ENCODE data around the gene CCER1. TPM values are rescaled to one million over a fixed set of nuclear protein-coding genes. Genes with fewer than 3 reads are reported as not detected.

Gene CCER1
- total and polyA plus RNA-seq, 9 of the 15 experiments (the other 6 are each of a cell fraction or from before 2014, with no cell fraction given) = not detected

- TF ChIP-seq, protein P1, sequence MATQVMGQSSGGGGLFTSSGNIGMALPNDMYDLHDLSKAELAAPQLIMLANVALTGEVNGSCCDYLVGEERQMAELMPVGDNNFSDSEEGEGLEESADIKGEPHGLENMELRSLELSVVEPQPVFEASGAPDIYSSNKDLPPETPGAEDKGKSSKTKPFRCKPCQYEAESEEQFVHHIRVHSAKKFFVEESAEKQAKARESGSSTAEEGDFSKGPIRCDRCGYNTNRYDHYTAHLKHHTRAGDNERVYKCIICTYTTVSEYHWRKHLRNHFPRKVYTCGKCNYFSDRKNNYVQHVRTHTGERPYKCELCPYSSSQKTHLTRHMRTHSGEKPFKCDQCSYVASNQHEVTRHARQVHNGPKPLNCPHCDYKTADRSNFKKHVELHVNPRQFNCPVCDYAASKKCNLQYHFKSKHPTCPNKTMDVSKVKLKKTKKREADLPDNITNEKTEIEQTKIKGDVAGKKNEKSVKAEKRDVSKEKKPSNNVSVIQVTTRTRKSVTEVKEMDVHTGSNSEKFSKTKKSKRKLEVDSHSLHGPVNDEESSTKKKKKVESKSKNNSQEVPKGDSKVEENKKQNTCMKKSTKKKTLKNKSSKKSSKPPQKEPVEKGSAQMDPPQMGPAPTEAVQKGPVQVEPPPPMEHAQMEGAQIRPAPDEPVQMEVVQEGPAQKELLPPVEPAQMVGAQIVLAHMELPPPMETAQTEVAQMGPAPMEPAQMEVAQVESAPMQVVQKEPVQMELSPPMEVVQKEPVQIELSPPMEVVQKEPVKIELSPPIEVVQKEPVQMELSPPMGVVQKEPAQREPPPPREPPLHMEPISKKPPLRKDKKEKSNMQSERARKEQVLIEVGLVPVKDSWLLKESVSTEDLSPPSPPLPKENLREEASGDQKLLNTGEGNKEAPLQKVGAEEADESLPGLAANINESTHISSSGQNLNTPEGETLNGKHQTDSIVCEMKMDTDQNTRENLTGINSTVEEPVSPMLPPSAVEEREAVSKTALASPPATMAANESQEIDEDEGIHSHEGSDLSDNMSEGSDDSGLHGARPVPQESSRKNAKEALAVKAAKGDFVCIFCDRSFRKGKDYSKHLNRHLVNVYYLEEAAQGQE (IDR thresholded peaks at IDR 0.05; ENCODE audit: borderline replicate concordance) = no peak
- TF ChIP-seq, protein P1 (CRISPR knock-in tag; IDR thresholded peaks at IDR 0.05; ENCODE audit: low read depth) = no peak
- TF ChIP-seq NFE2 (IDR thresholded peaks at IDR 0.05; ENCODE audit: low read depth) (peak; percentile 70), ZNF316 (IDR thresholded peaks at IDR 0.05) (peak; percentile 85)
Observed at GRCh38 chr12:90965204-90965603, 10.2 kb upstream of the CCER1 start (continued).

Data from K562 (cell line).